NCI-H2107 treated with DMSO at 0.1 percent for 48 hours (cell line): Measurements from ENCODE around the gene GAGE10.
"Not testable (repeated sequence)": the region's sequence is repeated elsewhere in the genome, so short reads cannot be mapped to it uniquely, and the experiment has no call there.

Source experiments
- DNase-seq: peaks from one replicate; lab custom pipeline; 2025; ENCODE audit not compliant: unreplicated experiment; lab: John Stamatoyannopoulos, UW

The GAGE10 gene

DNA sequence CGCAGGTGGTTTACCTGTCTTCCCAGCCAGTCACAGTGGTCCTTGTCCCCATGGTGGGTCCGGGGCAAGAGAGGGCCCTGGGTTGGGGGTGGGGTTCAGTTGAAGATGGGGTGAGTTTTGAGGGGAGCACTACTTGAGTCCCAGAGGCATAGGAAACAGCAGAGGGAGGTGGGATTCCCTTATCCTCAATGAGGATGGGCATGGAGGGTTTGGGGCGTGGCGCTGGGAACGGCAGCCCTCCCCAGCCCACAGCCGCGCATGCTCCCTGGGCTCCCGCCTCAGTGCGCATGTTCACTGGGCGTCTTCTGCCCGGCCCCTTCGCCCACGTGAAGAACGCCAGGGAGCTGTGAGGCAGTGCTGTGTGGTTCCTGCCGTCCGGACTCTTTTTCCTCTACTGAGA is 18.3 kb downstream of the GAGE10 start, which contains the start of gene GAGE12J:
TSS of gene GAGE12J (plus strand) at position 301 of the 400 bp plus-strand sequence. CDS start 1,157 bp downstream, outside the sequence.
- DNase-seq, result not testable (repeated sequence)

DNA sequence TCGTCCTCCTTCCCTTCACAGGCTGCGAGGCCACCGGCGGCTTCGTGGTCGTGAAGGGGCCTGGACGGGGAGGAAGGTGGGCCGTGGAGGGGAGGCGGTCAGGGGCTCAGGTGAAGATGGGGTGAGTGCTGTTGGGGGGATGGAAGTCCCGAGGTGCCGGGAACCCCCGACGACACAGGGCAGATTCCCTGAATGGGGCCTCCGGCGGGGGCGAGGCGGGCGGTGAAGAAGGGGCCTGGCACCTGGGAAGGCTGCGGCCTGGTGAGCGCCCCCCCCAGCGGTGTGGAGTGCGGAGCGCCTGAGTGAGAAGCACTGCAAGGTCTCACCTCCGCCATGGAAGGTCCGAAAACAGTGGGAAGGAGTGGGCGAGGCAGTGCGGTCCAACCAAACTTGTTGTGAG is 18.8 kb downstream of the GAGE10 start:
- DNase-seq, result not testable (repeated sequence)

DNA sequence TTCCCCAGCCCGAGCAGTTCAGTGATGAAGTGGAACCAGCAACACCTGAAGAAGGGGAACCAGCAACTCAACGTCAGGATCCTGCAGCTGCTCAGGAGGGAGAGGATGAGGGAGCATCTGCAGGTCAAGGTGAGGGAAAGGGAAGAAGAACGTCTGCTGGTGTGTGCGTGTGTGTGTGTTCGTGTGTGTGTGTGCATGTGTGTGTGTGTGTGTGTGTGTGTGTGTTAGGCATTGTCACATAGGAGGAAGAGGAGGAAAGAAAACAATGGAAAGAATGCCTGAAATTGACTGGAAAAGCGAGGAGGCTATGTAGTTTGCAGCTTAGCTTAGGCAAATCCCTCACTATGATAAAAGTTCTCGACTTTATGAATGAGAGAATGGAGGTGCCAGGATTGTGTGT is 20.3 kb downstream of the GAGE10 start:
- not testable (repeated sequence) for DNase-seq

DNA sequence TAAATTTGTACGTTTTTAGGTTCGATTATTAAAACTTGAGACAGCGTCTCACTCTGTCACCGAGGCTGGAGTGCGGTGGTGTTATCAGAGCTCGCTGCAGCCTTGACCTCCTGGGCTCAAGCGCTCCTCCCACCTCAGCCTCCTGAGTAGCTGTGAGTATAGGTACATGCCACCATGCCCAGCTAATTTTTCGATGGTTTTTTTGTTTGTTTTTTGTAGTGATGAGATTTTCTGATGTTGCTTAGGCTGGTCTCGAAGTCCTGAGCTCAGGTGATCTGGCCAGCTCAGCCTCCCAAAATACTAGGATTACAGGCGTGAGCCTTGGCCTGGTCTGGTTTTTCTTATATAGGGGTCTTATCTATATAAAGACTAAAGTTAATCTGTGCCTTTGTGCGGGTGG is 27.0 kb downstream of the GAGE10 start:
- not testable (repeated sequence) for DNase-seq

DNA sequence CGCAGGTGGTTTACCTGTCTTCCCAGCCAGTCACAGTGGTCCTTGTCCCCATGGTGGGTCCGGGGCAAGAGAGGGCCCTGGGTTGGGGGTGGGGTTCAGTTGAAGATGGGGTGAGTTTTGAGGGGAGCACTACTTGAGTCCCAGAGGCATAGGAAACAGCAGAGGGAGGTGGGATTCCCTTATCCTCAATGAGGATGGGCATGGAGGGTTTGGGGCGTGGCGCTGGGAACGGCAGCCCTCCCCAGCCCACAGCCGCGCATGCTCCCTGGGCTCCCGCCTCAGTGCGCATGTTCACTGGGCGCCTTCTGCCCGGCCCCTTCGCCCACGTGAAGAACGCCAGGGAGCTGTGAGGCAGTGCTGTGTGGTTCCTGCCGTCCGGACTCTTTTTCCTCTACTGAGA is 27.8 kb downstream of the GAGE10 start, which contains the start of gene GAGE13:
TSS of gene GAGE13 (plus strand) at position 301 of the 400 bp plus-strand sequence. CDS start 1,156 bp downstream, outside the sequence.
- DNase-seq, result not testable (repeated sequence)

DNA sequence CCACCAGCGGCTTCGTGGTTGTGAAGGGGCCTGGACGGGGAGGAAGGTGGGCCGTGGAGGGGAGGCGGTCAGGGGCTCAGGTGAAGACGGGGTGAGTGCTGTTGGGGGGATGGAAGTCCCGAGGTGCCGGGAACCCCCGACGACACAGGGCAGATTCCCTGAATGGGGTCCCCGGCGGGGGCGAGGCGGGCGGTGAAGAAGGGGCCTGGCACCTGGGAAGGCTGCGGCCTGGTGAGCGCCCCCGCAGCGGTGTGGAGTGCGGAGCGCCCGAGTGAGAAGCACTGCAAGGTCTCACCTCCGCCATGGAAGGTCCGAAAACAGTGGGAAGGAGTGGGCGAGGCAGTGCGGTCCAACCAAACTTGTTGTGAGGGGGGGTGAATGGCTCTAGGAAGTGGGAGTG is 28.4 kb downstream of the GAGE10 start:
- DNase-seq, result not testable (repeated sequence)

DNA sequence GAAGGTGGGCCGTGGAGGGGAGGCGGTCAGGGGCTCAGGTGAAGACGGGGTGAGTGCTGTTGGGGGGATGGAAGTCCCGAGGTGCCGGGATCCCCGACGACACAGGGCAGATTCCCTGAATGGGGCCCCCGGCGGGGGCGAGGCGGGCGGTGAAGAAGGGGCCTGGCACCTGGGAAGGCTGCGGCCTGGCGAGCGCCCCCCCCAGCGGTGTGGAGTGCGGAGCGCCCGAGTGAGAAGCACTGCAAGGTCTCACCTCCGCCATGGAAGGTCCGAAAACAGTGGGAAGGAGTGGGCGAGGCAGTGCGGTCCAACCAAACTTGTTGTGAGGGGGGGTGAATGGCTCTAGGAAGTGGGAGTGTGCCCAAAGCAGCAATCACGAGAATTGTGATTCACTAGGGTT is 38.0 kb downstream of the GAGE10 start:
- not testable (repeated sequence) for DNase-seq

DNA sequence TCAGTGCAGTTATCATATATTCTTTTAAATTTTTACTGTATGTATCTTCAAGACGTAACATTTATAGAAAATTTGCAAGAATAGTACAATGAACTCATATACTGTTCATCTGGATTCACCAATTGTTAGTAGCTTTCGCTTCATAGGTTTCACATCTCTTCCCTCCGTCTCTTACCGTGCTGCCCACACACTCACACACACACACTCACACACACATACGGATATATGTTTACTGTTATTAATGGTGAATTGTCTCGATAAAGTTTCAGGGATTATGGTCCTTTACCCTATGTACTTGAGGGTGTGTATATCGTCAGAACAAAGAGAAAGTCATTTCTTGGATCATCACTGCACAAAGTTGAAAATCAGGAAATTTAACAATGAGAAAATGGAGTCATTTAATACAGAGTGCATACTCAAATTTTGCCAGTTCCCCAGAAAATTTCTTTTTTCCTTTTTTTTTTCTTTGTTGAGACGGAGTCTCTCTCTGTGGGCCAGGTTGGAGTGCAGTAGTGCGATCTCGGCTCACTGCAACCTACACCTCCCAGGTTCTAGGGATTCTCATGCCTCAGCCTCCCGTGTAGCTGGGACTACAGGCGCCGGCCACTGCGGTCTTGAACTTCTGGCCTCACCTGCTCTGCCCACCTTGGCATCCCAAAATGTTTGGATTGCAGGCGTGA is 41.2 kb downstream of the GAGE10 start:
- not testable (repeated sequence) for DNase-seq

DNA sequence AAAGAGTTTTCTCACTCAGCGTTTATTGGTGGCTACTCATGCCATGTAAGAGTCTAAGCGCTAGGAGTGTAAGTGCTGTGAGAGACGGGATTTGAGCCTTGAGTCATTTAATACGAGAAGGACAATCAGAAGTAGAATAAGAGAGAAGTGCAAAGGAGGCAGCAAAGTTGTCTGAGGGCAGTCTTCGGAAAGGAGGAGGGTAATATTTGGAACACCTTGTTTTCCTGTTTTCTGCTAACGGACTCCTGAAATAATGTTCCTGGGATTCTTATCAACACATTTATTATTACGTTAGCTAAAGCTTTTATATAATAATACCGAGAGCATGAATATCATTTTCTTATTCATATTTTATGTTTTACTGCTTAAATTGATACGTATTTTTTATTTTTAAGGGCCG is 42.0 kb downstream of the GAGE10 start:
- DNase-seq, result not testable (repeated sequence)

DNA sequence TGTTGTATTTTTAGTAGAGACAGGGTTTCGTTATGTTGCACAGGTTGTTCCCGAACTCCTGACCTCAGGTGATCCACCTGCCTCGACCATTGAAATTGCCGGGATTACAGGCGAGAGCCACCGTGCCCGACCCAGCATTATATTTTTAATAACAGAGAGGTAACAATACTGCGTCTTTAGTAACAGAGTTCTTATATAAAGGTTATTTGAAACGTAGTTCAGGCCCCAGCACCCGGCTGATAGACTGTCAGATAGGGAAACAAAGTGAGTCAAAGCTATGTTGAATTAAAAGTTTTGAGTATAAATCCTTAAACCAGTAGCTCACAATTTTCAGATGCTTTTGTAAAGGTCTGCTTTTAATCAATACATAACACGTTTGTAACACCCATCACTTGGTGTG is 42.7 kb downstream of the GAGE10 start:
- DNase-seq, result not testable (repeated sequence)
